Neural cell (in vitro differentiated cells): Measurements from ENCODE around the gene DNAJB12.

Source experiments
- CTCF ChIP-seq: fragments of 450-650 bp; IDR thresholded peaks from 2 replicates; pipeline ENCODE4 v1.5.1; 2014; ENCODE audit warnings: antibody characterized with exemption, mild to moderate bottlenecking, moderate library complexity; ENCODE audit not compliant: poor library complexity, severe bottlenecking
- RAD21 ChIP-seq: fragments of 450-650 bp; conservative IDR thresholded peaks from 2 replicates; pipeline ENCODE4 v1.6.1; 2014; ENCODE audit warnings: antibody characterized with exemption, mild to moderate bottlenecking, moderate library complexity

- TF ChIP-seq CTCF (no peak), RAD21 (peak; percentile 49)
These were observed 56.7 kb downstream of the DNAJB12 start for GRCh38 chr10:72297805-72298591.
